GM23338 (cell line): ENCODE data around the gene ICAM3.

ENCODE experiments used
- CTCF ChIP-seq, 2 experiments: fragments of 200-600 bp in 1 of 2; sonication (generic) in 1 of 2; conservative IDR thresholded peaks; 2 replicates each; pipeline versions ENCODE4 v1.5.1 to v1.6.1; 2016 to 2017; ENCODE audit warnings: antibody characterized with exemption in 2 of 2, low read depth in 2 of 2, mild to moderate bottlenecking in 2 of 2, moderate library complexity in 1 of 2
- EZH2phosphoT487 ChIP-seq: fragments of 200-600 bp; sonication (generic); IDR thresholded peaks from one replicate; pipeline ENCODE4 v1.8.1; 2018; ENCODE audit warnings: antibody characterized with exemption; ENCODE audit not compliant: unreplicated experiment
- JUNB ChIP-seq: IDR thresholded peaks from one replicate; pipeline ENCODE4 v1.6.1; 2016; ENCODE audit warnings: antibody characterized with exemption; ENCODE audit not compliant: unreplicated experiment
- POLR2AphosphoS5 ChIP-seq: IDR thresholded peaks from 2 replicates; pipeline ENCODE4 v1.6.1; 2016; ENCODE audit warnings: antibody characterized with exemption, low read depth
- REST ChIP-seq: IDR thresholded peaks from one replicate; pipeline ENCODE4 v1.6.1; 2018; ENCODE audit warnings: antibody characterized with exemption; ENCODE audit not compliant: unreplicated experiment
- ZNF114 ChIP-seq: fragments of 250-450 bp; sonication (Bioruptor Pico); IDR thresholded peaks from 2 replicates; pipeline ENCODE4 v1.5.0; 2020; ENCODE audit warnings: mild to moderate bottlenecking, moderate library complexity
- ZNF331 ChIP-seq: fragments of 250-450 bp; sonication (Bioruptor Pico); IDR thresholded peaks from 2 replicates; pipeline ENCODE4 v1.5.0; 2020; ENCODE audit warnings: low read depth, mild to moderate bottlenecking, moderate library complexity

GRCh38 chr19:10309423-10309822, 30.0 kb downstream of the ICAM3 start, which contains the start of gene ZGLP1:
- TF ChIP-seq CTCF (conservative IDR thresholded peaks at IDR 0.05; ENCODE audit: low read depth in 2 of 2) (no peak), ZNF331 (CRISPR knock-in tag) (no peak), JUNB (no peak), REST (no peak), POLR2AphosphoS5 (no peak), EZH2phosphoT487 (no peak), ZNF114 (CRISPR knock-in tag) (no peak)
